Stimulated activated CD4-positive, alpha-beta T cell treated with anti-CD3 and anti-CD28 coated beads, Interleukin-4, amount 100 ng/mL, for 48 hours (primary cell): ENCODE data around the gene SOHLH1.
"Not testable (repeated sequence)": the region's sequence is repeated elsewhere in the genome, so short reads cannot be mapped to it uniquely, and the experiment has no call there.

Source experiments
- DNase-seq, 2 donors: peaks; one replicate each; pipeline ENCODE4 v3.0.0-alpha.2; 2020; ENCODE audit warnings: low read depth in 2 of 2

Gene SOHLH1

GRCh38 chr9:135678236-135679017 is 20.9 kb downstream of the SOHLH1 start:
- no peak for DNase-seq

GRCh38 chr9:135677641-135678168 is 21.6 kb downstream of the SOHLH1 start:
- no peak for DNase-seq

- DNase-seq = no peak
Observed at GRCh38 chr9:135676891-135677290, 22.4 kb downstream of the SOHLH1 start.

GRCh38 chr9:135674977-135675376 is 24.3 kb downstream of the SOHLH1 start:
- DNase-seq = no peak

GRCh38 chr9:135673941-135674340 is 25.3 kb downstream of the SOHLH1 start:
- no peak for DNase-seq

GRCh38 chr9:135672786-135673185 is 26.5 kb downstream of the SOHLH1 start:
- not testable (repeated sequence) for DNase-seq

- no peak for DNase-seq
Observed at GRCh38 chr9:135671591-135672041, 27.7 kb downstream of the SOHLH1 start.

- no peak for DNase-seq
Observed at GRCh38 chr9:135670721-135671590, 28.3 kb downstream of the SOHLH1 start.

GRCh38 chr9:135669616-135670285 is 29.5 kb downstream of the SOHLH1 start:
- no peak for DNase-seq

- not testable (repeated sequence) for DNase-seq
Observed at GRCh38 chr9:135669018-135669417, 30.3 kb downstream of the SOHLH1 start.

GRCh38 chr9:135667463-135668001 is 31.7 kb downstream of the SOHLH1 start:
- no peak for DNase-seq

- DNase-seq = no peak
Observed at GRCh38 chr9:135666534-135667462, 32.5 kb downstream of the SOHLH1 start.

- DNase-seq = no peak
Observed at GRCh38 chr9:135665795-135666189, 33.5 kb downstream of the SOHLH1 start.

- no peak for DNase-seq
Observed at GRCh38 chr9:135664801-135665794, 34.2 kb downstream of the SOHLH1 start.

- DNase-seq = no peak
Observed at GRCh38 chr9:135664266-135664665, 35.0 kb downstream of the SOHLH1 start.

- no peak for DNase-seq
Observed at GRCh38 chr9:135663857-135664256, 35.4 kb downstream of the SOHLH1 start.

- DNase-seq = no peak
Observed at GRCh38 chr9:135663451-135663770, 35.9 kb downstream of the SOHLH1 start.

- no peak for DNase-seq
Observed at GRCh38 chr9:135662758-135663450, 36.4 kb downstream of the SOHLH1 start, which contains the start of gene LCN9. LCN9 (plus strand) TSS chr9:135663309; CDS start chr9:135663322, 13 bp downstream.
